H9 (cell line): ENCODE data around the gene PPP1R8. TPM values are rescaled to one million over a fixed set of nuclear protein-coding genes. Genes with fewer than 3 reads are reported as not detected.

ENCODE experiments used
- DNase-seq: peaks from one replicate; pipeline ENCODE4 v3.0.0-alpha.2; 2017
- H2AFZ ChIP-seq: one replicate; pipeline ENCODE4 v1.6.1; 2013; ENCODE audit warnings: mild to moderate bottlenecking, low read length, control low read depth, moderate library complexity
- H2AK5ac ChIP-seq: 2 replicates; pipeline ENCODE4 v1.6.1; 2013; ENCODE audit warnings: low read length, control low read depth, mixed read lengths; ENCODE audit not compliant: insufficient read length
- H2BK120ac ChIP-seq: one replicate; pipeline ENCODE4 v1.6.1; 2013; ENCODE audit warnings: low read depth, mild to moderate bottlenecking, low read length, control low read depth, inconsistent platforms; ENCODE audit not compliant: poor library complexity, severe bottlenecking
- H2BK12ac ChIP-seq: 2 replicates; pipeline ENCODE4 v1.6.1; 2013; ENCODE audit warnings: low read length, control low read depth, mixed read lengths, low read depth; ENCODE audit not compliant: insufficient read length
- H2BK15ac ChIP-seq: 2 replicates; pipeline ENCODE4 v1.6.1; 2013; ENCODE audit warnings: low read depth, low read length, control low read depth
- H2BK20ac ChIP-seq: one replicate; pipeline ENCODE4 v1.6.1; 2013; ENCODE audit warnings: low read depth, mild to moderate bottlenecking, low read length, control low read depth, inconsistent platforms; ENCODE audit not compliant: poor library complexity, severe bottlenecking
- H2BK5ac ChIP-seq: 2 replicates; pipeline ENCODE4 v1.6.1; 2013; ENCODE audit warnings: low read length, control low read depth, mixed read lengths; ENCODE audit not compliant: insufficient read length
- H3K14ac ChIP-seq: 2 replicates; pipeline ENCODE4 v1.6.1; 2013; ENCODE audit warnings: low read length, control low read depth; ENCODE audit not compliant: insufficient read depth
- H3K18ac ChIP-seq: 2 replicates; pipeline ENCODE4 v1.6.1; 2013; ENCODE audit warnings: low read depth, mild to moderate bottlenecking, mixed read lengths, low read length, control low read depth; ENCODE audit not compliant: insufficient read length
- H3K23ac ChIP-seq: 2 replicates; pipeline ENCODE4 v1.6.1; 2013; ENCODE audit warnings: low read length, control low read depth, mixed read lengths, low read depth; ENCODE audit not compliant: insufficient read length
- H3K23me2 ChIP-seq: 2 replicates; pipeline ENCODE4 v1.6.1; 2013; ENCODE audit warnings: low read depth, mild to moderate bottlenecking, mixed read lengths, low read length, control low read depth; ENCODE audit not compliant: insufficient read length, poor library complexity, severe bottlenecking
- H3K27ac ChIP-seq: 2 replicates; pipeline ENCODE4 v1.5.1; 2013; ENCODE audit warnings: low read length, control low read depth, mixed read lengths, low read depth; ENCODE audit not compliant: insufficient read length
- H3K27me3 ChIP-seq: 2 replicates; pipeline ENCODE4 v1.6.1; 2013; ENCODE audit warnings: low read length, control low read depth, inconsistent platforms; ENCODE audit not compliant: insufficient read depth
- H3K4ac ChIP-seq: 2 replicates; pipeline ENCODE4 v1.6.1; 2013; ENCODE audit warnings: low read depth, mild to moderate bottlenecking, control low read depth, inconsistent platforms, low read length, moderate library complexity
- H3K4me1 ChIP-seq: 2 replicates; pipeline ENCODE4 v1.6.1; 2013; ENCODE audit warnings: low read length, control low read depth, inconsistent platforms; ENCODE audit not compliant: insufficient read depth
- H3K4me2 ChIP-seq: 2 replicates; pipeline ENCODE4 v1.6.1; 2013; ENCODE audit warnings: low read length, control low read depth, mixed read lengths; ENCODE audit not compliant: insufficient read length, insufficient read depth
- H3K56ac ChIP-seq: 2 replicates; pipeline ENCODE4 v1.6.1; 2013; ENCODE audit warnings: low read depth, mild to moderate bottlenecking, mixed read lengths, low read length, control low read depth; ENCODE audit not compliant: insufficient read length
- H3K79me1 ChIP-seq: 2 replicates; pipeline ENCODE4 v1.6.1; 2013; ENCODE audit warnings: low read depth, mild to moderate bottlenecking, moderate library complexity, low read length, control low read depth, inconsistent platforms; ENCODE audit not compliant: insufficient read depth, poor library complexity, severe bottlenecking
- H3K79me2 ChIP-seq: 2 replicates; pipeline ENCODE4 v1.6.1; 2013; ENCODE audit warnings: low read length, control low read depth, inconsistent platforms; ENCODE audit not compliant: insufficient read depth
- H3K9ac ChIP-seq: 2 replicates; pipeline ENCODE4 v1.6.1; 2013; ENCODE audit warnings: low read length, control low read depth, mixed read lengths; ENCODE audit not compliant: insufficient read length; ENCODE audit errors: extremely low read depth
- H3K9me3 ChIP-seq: one replicate; pipeline ENCODE4 v1.6.1; 2013; ENCODE audit warnings: low read depth, low read length, inconsistent platforms; ENCODE audit not compliant: control insufficient read depth
- H3T11ph ChIP-seq: one replicate; pipeline ENCODE4 v1.6.1; 2013; ENCODE audit warnings: mild to moderate bottlenecking, low read length, control low read depth, inconsistent platforms
- H4K20me1 ChIP-seq: one replicate; pipeline ENCODE4 v1.6.1; 2013; ENCODE audit not compliant: control insufficient read depth, insufficient read length, insufficient read depth
- H4K5ac ChIP-seq: 2 replicates; pipeline ENCODE4 v1.6.1; 2013; ENCODE audit warnings: low read depth, mild to moderate bottlenecking, mixed read lengths, low read length, control low read depth; ENCODE audit not compliant: insufficient read length
- H4K8ac ChIP-seq: replicated peaks from 2 replicates; pipeline ENCODE4 v1.6.1; 2013; ENCODE audit warnings: low read length, control low read depth, mixed read lengths, low read depth; ENCODE audit not compliant: insufficient read length
- H4K91ac ChIP-seq: 2 replicates; pipeline ENCODE4 v1.6.1; 2013; ENCODE audit warnings: low read depth, mild to moderate bottlenecking, moderate library complexity, mixed read lengths, low read length, control low read depth; ENCODE audit not compliant: insufficient read length
- H3K27ac Mint-ChIP-seq, 3 experiments: 2 replicates in 2 of 3; 3 replicates in 1 of 3; pipeline ENCODE4 v1.8.0; 2020 to 2021; ENCODE audit warnings: mixed read lengths in 3 of 3, mild to moderate bottlenecking in 1 of 3, moderate library complexity in 1 of 3
- H3K27me3 Mint-ChIP-seq: 2 replicates; pipeline ENCODE4 v1.8.0; 2021; ENCODE audit warnings: low read depth, mild to moderate bottlenecking, moderate library complexity, mixed read lengths
- H3K36me3 Mint-ChIP-seq, 3 experiments: 2 replicates in 2 of 3; 3 replicates in 1 of 3; pipeline ENCODE4 v1.8.0; 2020 to 2021; ENCODE audit warnings: low read depth in 3 of 3, mixed read lengths in 3 of 3; ENCODE audit not compliant: insufficient read depth in 1 of 3
- H3K4me1 Mint-ChIP-seq, 2 experiments: 2 replicates each; pipeline ENCODE4 v1.8.0; 2020; ENCODE audit warnings: mixed read lengths in 2 of 2
- H3K4me3 Mint-ChIP-seq, 2 experiments: 2 replicates in 1 of 2; 3 replicates in 1 of 2; pipeline ENCODE4 v1.8.0; 2020 to 2021; ENCODE audit warnings: mild to moderate bottlenecking in 2 of 2, mixed read lengths in 2 of 2, moderate library complexity in 1 of 2
- H3K9me3 Mint-ChIP-seq, 2 experiments: 2 replicates in 1 of 2; 3 replicates in 1 of 2; pipeline ENCODE4 v1.8.0; 2020; ENCODE audit warnings: mild to moderate bottlenecking in 2 of 2, mixed read lengths in 2 of 2, moderate library complexity in 1 of 2
- CTCF ChIP-seq: fragments of 200-600 bp; sonication (generic); conservative IDR thresholded peaks from 3 replicates; pipeline ENCODE4 v1.8.0; 2021; ENCODE audit warnings: antibody characterized with exemption, mild to moderate bottlenecking
- total RNA-seq: library from RNA; stranded (reverse); gene quantifications from 2 replicates; pipeline ENCODE4 v1.2.1, GENCODE V29; 2021

PPP1R8 gene
- total RNA-seq, 1 experiment from 2014 or later = 58.8 TPM

DNA sequence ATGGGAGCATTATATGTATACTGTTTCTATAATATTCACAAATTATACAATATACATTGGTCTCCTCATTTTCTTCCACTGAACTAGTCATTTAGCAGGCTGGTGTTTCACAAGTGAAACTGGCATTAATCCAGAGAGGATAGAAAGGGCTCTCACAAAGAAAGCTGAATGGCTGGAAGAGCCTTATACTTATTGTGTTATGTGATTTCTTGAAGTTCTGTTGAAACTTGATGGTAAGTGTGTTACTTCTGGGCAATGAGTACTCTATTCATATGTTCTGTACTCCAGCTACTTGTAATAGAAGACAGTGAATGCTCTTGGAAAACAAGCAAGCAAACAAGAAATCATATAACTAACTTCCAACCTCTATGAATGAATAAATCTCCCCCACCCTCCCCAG is 42.7 kb upstream of the PPP1R8 start:
- Histone ChIP-seq H3K79me2 (no peaks in the 10 kb centered on the region), H4K20me1 (no peaks in the 10 kb centered on the region), H2AK5ac (no peak overlapping the region), H2BK12ac (no peak overlapping the region), H3K4me2 (no peak overlapping the region), H3K56ac (no peak overlapping the region), H4K91ac (no peak overlapping the region), H3K9me3 (no peaks in the 10 kb centered on the region), H3K14ac (no peak overlapping the region), H4K5ac (no peak overlapping the region), H3K23me2 (no peaks in the 10 kb centered on the region), H3K4ac (no peak overlapping the region), H3K23ac (no peak overlapping the region), H2BK20ac (no peak overlapping the region), H3K79me1 (no peaks in the 10 kb centered on the region), H4K8ac (no peak overlapping the region), H3K27ac (no peak overlapping the region), H3K9ac (no peak overlapping the region), H2BK120ac (no peak overlapping the region), H3T11ph (no peak overlapping the region), H3K27me3 (no peaks in the 10 kb centered on the region), H2BK15ac (no peak overlapping the region), H3K4me1 (no peaks in the 10 kb centered on the region), H2BK5ac (no peak overlapping the region), H2AFZ (no peak overlapping the region), H3K18ac (no peak overlapping the region)
- Mint-ChIP-seq H3K9me3 (no peaks in the 10 kb centered on the region), H3K27me3 (no peaks in the 10 kb centered on the region), H3K4me3 (no peak overlapping the region), H3K4me1 (no peaks in the 10 kb centered on the region), H3K27ac (no peak overlapping the region), H3K36me3 (peaks cover 9 to 14% (median 9%) of the 10 kb centered on the region in 3 experiments; a peak in 6 of 7 replicates)
- DNase-seq = no peak
- TF ChIP-seq CTCF = no peak
